Midbrain (tissue), 1 donor: ENCODE data around the gene WDR46.
"Not testable (repeated sequence)": the region's sequence is repeated elsewhere in the genome, so short reads cannot be mapped to it uniquely, and the experiment has no call there.

Experiments
- DNase-seq: peaks from one replicate; lab custom pipeline; 2025; lab: John Stamatoyannopoulos, UW

The WDR46 gene

DNA sequence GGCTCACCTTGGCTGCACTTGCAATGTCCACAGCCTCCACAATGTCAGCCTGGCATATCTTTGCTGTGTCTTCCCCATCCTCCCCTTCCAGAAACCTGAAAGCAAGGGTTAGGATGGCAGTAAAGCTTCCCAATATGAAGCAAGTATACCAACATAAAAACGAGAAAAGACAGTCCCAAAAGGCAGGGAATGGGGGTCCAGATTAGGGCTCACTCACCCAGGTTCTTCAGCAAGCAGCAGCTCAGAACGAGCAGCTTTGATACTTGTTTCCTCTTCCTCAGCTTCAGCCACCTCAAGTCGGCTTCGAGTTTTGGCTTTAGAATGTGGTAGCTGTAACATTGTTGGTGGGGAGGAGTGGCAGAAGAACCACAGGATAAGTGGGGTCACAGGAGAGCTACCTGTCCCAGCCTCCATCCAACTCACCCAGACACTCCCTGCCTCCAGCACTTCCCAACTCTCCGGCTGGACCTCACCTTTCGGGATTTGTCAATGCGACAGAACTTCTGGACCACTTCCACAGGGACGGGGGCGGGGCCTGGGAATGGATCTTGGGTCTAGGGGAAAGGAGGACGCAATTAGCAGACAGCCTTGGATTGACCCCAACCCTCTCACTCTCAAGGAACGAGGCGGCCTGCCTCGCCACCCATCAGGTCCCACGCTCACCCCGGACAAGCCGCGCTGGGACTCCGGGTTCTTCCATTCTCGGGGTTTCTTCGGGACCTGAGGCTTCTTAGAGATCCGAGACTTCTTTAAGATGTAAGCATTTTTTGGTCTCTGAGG is 708 bp downstream of the WDR46 start:
- no peak for DNase-seq

DNA sequence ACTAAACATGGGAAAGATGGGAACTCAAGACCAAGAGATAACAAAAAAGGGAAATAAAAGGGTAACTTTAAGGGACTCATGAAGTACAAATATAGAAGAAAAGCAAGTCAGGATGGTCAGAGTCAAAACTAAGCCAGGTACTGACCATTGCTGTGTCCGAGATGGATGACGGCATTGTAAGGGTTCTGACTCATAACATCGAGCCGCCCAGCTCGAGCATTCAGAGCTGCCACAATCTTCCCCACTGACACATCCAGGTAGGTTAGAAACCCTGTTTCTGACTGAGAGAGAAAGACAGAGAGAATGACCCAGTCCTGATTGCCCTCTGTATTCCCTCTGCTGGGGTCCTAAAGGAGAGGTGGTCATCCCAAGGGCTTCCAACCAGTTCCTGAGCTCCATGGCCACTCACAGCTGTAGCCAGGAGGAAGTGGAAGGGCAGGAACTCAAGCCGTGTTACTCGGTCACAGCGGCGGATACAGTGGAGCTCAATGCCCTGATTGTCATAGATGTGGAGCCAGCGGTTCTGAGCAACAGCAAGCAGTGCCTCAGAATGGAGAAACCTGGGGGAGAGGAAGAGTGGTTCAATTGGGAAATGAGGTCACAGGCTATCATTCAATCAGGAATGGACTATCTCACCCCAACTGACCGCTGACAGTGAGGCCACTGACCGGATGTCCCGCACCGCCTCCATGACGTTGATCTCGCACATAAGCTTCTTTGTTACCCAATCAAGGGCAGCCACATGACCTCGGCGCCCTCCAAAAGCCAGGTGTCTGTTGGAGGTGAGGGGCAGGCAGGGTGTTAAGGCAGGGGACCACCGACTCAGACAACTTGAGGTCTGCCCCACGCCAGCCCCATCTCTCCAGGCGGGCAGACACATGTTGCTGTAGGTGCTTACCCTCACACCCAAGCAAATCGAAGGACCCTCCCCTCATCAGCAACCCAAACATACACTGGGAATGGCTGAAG is 1.8 kb downstream of the WDR46 start:
- no peak for DNase-seq

DNA sequence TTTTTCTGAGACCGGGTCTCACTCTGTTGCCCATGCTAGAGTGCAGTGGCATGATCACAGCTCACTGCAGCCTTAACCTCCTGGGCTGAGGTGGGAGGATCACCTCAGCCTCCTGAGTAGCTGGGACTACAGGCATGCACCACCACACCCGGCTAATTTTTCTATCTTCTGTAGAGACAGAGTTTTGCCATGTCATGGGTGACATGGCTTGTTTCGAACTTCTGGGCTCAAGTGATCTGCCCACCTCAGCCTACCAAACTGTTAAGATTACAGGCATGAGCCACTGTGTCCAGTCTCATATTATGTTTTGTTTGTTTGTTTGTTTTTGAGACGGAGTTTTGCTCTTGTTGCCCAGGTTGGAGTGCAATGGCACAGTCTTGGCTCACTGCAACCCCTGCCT is 3.8 kb downstream of the WDR46 start:
- not testable (repeated sequence) for DNase-seq

DNA sequence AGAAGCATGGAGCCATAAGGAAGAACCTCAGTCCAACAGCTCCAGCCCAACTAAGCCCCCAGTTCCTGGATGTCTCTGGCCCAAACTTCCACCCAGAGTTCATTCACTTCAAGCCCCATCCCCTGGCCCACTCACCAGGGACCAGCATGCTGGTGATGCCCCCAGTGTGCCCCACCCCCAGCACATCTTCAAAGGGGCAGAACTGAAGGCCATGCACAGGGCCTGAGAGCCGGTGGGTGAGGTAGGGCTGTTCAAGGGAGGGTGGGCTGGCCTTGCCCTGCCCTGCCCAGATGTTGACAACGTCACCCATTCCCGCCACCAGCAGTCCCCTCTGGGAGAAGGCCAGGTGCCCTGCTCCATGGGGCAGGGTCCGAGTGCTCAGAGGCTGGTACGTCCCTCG is 8.5 kb downstream of the WDR46 start:
- no peak for DNase-seq

DNA sequence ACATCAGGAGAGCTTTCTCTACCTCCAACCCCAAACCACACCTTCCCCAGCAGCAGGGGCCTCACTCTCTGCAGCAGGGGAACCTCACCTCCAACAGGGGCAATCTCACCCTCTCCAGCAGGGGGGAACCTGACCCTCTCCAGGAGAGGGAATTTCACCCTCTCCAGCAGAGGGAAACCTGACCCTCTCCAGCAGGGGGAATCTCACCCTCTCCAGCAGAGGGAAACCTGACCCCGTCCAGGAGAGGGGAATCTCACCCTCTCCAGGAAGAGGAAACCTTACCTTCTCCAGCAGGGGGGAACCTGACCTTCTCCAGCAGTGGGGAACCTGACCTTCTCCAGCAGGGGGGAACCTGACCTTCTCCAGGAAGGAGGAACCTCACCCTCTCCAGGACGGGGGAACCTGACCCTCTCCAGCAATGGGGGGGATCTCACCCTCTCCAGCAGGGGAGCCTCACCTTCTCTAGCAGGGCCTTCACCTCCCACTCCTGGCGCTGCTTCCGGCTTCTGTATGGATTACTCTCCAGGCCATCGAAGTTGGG is 9.0 kb downstream of the WDR46 start:
- no peak for DNase-seq

DNA sequence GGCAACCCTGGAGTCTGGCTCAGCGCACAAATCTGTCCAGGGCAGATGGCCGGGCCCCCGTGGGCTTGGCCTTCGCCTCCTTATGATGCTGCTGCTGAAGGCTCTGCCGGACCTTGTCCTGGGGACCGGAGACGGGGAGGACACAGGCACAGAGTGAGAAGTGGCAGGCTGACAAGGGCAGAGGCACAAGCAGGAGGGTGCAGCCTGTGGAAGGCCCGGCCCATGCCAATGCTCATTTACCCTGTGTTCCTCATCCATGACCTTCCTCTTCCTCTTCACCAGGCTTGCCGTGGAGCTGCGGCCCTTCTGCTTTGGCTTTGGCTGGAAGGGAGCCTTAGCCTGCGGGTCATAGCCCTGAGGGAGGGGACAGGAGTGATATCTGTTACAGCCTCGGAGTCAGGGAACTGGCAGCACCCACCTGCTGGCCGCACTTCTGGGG is 9.8 kb downstream of the WDR46 start:
- DNase-seq: no peak

DNA sequence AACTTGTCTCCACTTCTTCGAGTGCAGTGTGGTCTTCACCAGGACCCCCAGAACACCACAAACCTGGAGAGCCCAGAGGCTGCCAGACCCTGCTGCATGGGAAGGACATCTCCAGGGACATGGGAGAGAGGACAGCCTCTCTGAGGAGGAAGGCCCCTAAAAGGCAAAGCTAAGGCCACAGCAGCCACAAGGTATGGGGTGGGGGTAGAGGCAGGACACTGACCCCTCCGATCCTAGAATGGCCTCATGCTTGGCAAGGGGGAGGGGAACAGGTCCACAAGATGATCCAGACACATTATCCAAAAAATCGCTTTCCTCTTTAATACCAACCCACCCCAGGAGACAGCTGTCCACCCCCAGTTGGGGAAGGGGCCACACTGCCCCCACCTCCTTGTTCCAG is 10.2 kb downstream of the WDR46 start:
- DNase-seq: no peak

DNA sequence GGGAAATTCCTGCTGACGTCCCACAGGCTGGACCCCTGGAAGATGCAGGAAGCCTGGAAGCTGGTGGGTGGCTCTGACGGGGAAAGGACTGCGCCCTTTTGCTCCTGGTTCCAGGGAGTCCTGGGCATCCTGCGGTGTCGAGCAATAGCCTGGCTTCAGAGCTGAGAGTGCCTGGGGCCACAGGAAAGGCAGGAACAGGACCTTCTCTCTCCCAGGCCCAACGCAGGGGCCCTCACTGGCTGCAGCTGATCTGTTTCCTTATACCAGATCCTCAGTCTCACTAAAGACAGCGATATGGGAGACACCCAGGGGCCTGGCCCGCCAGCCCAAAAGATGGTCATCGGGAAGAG is 10.7 kb downstream of the WDR46 start:
- no peak for DNase-seq

DNA sequence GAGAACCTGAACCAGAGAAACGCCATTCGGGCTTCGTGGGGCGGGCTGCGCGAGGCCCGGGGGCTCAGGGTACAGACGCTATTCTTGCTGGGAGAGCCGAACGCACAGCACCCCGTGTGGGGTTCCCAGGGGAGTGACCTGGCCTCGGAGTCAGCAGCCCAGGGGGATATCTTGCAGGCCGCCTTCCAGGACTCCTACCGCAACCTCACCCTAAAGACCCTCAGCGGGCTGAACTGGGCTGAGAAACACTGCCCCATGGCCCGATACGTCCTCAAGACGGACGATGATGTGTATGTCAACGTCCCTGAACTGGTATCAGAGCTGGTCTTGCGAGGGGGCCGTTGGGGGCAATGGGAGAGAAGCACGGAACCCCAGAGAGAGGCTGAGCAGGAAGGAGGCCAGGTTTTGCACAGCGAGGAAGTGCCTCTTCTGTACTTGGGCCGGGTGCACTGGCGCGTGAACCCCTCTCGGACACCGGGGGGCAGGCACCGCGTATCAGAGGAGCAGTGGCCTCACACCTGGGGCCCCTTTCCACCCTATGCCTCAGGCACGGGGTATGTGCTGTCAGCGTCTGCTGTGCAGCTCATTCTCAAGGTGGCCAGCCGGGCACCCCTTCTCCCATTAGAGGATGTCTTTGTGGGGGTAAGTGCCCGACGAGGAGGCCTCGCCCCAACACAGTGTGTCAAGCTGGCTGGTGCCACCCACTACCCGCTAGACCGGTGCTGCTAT is 11.2 kb downstream of the WDR46 start:
- DNase-seq: no peak

DNA sequence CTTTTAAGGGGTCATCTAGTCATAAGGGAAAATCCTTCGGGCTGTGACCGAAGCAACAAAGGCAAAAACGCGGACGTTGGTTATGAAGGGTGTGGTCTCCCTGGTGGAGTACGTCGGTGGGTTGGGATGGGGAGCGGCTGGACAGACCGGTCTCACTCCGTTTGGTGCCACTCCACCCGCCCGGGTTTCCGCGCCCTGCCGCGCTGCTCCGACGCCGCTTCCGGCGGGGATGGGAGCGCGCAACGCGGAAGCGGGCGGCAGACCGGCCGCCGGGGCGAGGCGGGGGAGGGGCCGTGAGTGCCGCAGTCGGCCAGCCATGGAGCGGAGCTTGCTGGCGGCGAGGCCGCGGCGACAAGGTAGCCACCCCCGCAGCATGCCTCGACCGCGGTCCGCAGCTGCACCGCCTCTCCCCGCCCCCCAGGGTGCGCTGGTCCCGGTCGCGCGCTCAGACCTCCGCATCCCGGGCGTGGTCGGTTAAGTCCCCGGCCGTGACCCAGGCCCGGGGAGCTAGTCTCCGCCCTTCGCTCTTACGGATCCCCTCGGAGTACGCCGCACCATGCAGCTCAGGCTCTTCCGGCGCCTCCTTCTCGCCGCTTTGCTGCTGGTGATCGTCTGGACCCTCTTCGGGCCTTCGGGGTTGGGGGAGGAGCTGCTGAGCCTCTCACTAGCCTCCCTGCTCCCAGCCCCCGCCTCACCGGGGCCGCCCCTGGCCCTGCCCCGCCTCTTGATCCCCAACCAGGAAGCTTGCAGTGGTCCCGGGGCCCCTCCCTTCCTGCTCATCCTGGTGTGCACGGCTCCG is 12.0 kb downstream of the WDR46 start, which contains the start of gene B3GALT4:
Gene B3GALT4, plus strand, starts transcription at position 260 of the 799 bp plus-strand sequence. Its CDS starts 297 bp downstream, at position 557.
- peak; percentile 38 for DNase-seq

DNA sequence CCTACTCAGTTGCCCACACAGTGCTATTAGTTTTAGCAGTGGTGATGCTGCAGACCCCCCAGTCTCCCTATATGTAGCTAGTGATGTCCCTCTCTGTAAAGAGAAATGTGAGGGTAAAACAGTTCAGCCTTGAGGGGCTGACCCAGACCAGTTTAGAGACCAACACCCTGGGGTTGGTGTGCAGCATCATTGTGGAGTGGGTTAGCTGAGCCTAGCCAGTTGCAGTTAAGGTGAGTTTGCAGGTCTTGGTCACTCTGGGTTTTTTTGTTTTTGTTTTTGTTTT is 12.5 kb downstream of the WDR46 start:
- no peak for DNase-seq

DNA sequence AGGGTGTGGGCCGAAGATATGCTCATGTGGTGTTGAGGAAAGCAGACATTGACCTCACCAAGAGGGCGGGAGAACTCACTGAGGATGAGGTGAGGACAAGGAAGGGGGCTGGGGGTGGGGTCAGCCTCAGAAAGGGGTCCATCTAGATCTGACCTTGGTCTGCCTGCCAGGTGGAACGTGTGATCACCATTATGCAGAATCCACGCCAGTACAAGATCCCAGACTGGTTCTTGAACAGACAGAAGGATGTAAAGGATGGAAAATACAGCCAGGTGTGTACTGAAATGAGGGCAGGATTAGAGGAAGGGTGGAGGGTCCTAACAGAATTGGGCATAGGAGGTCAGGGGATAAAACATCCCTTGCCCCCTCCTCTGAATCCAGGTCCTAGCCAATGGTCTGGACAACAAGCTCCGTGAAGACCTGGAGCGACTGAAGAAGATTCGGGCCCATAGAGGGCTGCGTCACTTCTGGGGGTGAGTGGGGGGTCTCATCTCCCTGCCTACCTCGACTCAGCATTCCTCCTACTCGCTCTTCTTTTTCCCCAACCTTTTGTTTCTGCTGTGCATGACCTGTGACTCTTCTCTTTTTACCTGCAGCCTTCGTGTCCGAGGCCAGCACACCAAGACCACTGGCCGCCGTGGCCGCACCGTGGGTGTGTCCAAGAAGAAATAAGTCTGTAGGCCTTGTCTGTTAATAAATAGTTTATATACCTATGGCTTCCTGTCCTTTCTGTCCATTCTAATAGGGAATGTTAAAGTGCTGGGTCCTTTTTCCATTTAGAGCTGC is 13.1 kb downstream of the WDR46 start:
- DNase-seq: not testable (repeated sequence)

DNA sequence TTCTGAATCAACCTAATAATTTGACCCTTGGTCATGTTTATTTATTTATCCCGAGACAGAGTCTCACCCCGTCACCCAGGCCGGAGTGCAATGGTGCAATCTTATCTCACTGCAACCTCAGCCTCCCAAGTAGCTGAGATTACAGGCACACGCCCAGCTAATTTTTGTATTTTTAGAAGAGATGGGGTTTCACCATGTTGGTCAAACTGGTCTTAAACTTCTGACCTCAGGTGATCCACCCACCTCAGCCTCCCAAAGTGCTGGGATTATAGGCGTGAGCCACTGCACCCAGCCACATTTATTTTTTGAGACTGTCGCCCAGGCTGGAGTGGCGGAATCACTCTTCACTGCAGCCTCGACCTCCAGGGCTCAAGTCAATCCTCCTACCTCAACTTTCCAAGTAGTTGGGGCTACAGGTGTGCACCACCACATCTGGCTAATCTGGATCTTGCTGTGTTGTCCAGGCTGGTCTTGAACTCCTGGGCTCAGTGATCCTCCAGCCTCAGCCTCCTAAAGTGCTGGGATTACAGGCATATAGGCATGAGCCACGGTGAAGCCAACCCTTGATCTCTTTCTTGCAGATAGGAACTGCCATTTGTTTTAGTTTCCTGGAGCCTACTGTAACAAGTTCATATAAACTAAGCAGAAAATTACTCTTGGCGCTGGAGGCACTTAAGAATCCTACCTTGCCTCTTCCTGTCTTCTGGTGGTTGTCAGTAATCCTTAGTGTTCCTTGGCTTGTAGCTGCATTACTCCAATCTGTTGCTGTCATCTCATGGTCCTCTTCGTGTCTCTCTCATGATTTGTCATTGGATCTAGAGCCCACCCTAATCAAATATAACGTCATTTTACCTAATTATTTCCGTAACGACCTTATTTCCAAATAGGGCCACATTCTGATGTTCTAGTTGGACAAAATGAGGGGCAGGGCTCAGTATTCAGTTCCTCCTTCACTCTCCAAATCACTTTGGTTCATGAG is 14.8 kb downstream of the WDR46 start:
- no peak for DNase-seq

DNA sequence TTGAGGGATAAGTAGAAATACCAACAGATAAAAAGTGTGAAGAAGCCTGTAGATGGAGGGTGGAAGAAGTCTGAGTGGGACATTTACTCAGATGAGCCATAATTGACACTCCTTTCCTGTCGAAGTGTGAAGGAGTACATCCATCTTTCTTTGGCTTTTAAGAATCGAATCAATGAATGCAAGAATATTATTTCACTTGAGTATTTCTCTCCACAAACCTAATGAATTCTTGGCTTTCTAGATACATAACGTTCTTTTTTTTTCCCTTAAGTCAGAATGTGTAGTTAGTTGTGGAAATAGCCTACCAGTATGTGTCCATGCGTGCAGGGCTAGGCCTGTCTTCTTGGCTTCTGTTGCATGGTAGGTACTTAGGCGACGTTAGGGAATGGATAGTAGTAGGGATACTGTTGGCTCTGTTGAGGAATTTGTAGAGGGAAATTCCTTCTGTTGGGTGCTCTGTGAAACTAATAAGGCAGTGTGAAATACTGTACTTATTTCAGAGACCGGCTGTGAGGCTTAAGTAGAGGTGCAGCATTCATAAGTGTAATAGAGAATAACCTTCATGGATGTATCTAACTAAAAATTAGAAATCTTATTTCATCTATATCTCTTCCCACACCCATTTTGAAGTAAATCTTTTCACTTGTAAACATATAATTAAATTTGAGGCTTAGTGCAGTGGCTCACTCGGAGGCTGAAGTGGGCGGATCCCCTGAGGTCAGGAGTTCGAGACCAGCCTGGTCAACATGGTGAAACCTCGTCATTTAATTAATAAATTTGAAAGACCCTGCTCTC is 15.7 kb downstream of the WDR46 start:
- DNase-seq: no peak

DNA sequence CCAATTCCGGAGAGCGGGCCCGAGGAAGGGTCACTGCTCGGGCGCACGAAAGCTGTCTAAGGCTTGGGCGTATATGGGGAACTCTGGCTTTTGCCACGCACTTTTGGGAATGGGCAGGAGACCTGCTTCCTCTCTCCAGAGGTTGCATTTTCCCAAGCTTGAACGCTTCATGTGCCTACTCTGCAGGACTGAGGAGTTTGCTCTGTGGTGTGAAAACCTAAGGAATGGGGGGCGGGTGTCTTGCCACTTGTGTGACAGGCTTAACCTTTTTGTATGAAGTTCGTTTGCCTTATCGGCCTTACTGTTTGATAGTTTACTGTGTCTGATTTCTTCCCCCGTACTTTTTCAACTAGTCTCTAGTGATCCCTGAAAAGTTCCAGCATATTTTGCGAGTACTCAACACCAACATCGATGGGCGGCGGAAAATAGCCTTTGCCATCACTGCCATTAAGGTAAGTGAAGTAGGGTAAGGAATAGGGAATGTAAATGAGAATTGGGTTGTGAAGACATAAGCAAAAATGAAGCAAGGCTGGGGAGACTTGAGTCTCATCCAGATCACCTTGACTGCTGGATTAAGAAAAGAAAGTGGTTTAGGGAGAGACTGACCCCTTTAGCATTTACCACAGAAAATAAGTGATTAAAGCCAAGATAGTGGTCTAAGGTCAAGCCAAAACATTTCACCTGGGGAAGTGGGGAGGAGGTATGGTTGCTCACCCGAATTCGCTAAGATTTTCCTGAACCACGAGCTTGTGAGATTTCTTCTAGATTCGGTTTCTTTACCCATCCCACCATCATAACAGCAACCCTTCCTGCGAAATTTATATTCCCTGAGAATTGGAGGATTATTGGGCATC is 16.5 kb downstream of the WDR46 start:
- DNase-seq: no peak

DNA sequence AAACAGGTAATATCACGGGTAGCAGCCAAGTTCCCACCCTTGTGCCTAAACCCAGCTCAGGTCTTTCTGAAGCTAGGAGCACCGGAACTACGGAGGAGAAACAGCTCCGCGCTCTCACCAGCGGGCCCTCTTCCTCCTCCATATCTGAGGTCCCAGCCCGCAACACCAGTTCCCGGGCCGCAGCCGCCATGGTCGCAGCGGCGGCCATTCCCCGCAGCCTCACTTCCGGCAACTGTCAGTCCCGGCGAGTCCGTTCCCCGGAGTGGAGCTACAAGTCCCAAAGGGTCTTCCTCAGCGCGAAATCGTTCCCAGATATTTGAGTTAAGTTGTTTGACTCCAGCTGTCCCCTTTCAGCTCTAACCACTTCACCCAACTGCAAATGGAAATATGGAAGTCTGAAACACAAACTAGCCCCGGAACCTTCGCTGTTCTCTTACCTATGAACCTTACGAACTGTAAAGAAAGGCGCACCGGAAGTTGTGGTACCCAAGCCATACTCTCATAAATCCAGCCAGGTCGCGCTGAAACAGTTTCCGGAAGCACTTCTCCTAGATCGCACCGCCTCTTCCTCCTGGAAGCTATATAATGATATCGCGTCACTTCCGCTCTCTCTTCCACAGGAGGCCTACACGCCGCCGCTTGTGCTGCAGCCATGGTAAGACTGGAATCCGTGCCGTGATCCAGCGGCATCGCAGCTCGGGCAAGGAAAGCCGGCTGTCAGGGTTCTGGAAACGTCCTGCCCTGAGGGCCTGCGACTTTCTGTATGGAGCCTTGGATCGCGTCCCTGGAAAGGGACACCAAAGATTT is 17.4 kb downstream of the WDR46 start, which contains the start of the genes RPS18 and VPS52:
Gene RPS18, plus strand, starts transcription at position 608 of the 807 bp plus-strand sequence. Its CDS starts 45 bp downstream, at position 653.
Gene VPS52, minus strand, starts transcription at position 409 of the 807 bp plus-strand sequence. Its CDS starts 201 bp downstream, at position 208.
- DNase-seq: peak; percentile 98
